IMR-90 (cell line): Measurements from ENCODE around the gene DCAF15.

Source experiments
- BHLHE40 ChIP-seq: fragments of 150-350 bp; IDR thresholded peaks from 2 replicates; pipeline ENCODE4 v1.6.1; 2016; ENCODE audit warnings: mild to moderate bottlenecking, low read depth, low read length
- CEBPB ChIP-seq: IDR thresholded peaks from 2 replicates; pipeline ENCODE4 v1.6.1; 2012; ENCODE audit warnings: low read depth, low read length, improper control_type of control experiment
- MAFK ChIP-seq: IDR thresholded peaks from 2 replicates; pipeline ENCODE4 v1.6.1; 2012; ENCODE audit warnings: low read depth, low read length, improper control_type of control experiment
- POLR2A ChIP-seq: IDR thresholded peaks from 2 replicates; pipeline ENCODE4 v1.6.1; 2012; ENCODE audit warnings: mild to moderate bottlenecking, low read depth, low read length
- RAD21 ChIP-seq: IDR thresholded peaks from 2 replicates; pipeline ENCODE4 v1.6.1; 2012; ENCODE audit warnings: low read length, improper control_type of control experiment
- RFX5 ChIP-seq: IDR thresholded peaks from 2 replicates; pipeline ENCODE4 v1.8.0; 2012; ENCODE audit warnings: low read depth, mild to moderate bottlenecking, low read length, moderate library complexity
- TF ChIP-seq, protein P1 (sequence below): conservative IDR thresholded peaks from 2 replicates; pipeline ENCODE4 v1.5.1; 2012; ENCODE audit warnings: mild to moderate bottlenecking, low read depth, low read length, improper control_type of control experiment
- TF ChIP-seq, protein P2 (sequence below): fragments of 150-350 bp; IDR thresholded peaks from 2 replicates; pipeline ENCODE4 v1.6.1; 2017; ENCODE audit warnings: mild to moderate bottlenecking, antibody characterized with exemption, low read length, low read depth

DNA sequence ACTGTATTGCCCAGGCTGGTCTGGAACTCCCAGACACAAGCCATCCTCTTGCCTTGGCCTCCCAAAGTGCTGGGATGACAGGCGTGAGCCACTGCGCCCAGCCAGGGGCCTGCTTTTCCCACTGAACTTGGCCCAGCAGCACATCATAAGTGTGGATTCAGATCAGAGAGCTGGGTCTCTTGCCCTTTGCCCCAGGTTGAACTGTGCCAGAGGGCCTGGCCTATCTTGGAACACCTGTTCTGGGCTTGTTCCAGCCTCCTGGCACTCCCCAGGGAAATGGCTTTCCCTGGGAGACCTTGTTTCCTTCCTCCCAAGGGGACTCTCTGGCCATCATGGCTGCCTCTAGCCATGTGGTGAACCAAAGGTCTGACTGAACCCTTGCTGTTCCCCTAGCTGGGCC is 42.9 kb upstream of the DCAF15 start:
- TF ChIP-seq, protein P1, sequence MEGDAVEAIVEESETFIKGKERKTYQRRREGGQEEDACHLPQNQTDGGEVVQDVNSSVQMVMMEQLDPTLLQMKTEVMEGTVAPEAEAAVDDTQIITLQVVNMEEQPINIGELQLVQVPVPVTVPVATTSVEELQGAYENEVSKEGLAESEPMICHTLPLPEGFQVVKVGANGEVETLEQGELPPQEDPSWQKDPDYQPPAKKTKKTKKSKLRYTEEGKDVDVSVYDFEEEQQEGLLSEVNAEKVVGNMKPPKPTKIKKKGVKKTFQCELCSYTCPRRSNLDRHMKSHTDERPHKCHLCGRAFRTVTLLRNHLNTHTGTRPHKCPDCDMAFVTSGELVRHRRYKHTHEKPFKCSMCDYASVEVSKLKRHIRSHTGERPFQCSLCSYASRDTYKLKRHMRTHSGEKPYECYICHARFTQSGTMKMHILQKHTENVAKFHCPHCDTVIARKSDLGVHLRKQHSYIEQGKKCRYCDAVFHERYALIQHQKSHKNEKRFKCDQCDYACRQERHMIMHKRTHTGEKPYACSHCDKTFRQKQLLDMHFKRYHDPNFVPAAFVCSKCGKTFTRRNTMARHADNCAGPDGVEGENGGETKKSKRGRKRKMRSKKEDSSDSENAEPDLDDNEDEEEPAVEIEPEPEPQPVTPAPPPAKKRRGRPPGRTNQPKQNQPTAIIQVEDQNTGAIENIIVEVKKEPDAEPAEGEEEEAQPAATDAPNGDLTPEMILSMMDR = no peak
- TF ChIP-seq POLR2A (no peak), RFX5 (no peak), CEBPB (no peak), RAD21 (no peak), MAFK (no peak), BHLHE40 (no peak)
- TF ChIP-seq, protein P2, sequence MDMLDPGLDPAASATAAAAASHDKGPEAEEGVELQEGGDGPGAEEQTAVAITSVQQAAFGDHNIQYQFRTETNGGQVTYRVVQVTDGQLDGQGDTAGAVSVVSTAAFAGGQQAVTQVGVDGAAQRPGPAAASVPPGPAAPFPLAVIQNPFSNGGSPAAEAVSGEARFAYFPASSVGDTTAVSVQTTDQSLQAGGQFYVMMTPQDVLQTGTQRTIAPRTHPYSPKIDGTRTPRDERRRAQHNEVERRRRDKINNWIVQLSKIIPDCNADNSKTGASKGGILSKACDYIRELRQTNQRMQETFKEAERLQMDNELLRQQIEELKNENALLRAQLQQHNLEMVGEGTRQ = no peak
